WTC11 (cell line): ENCODE data around the gene ZDHHC16. TPM values are rescaled to one million over a fixed set of nuclear protein-coding genes. Genes with fewer than 3 reads are reported as not detected.

Source experiments
- ATAC-seq: fragments of 200-7000 bp; cut with Tn5 transposase; 2 replicates; pipeline ENCODE4 v1.10.0; 2021; ENCODE audit warnings: mild to moderate bottlenecking, moderate library complexity
- CTCF ChIA-PET: fragments of 300-600 bp; sonication (Branson Sonifier 250); formaldehyde crosslinking; loops from one replicate; lab custom pipeline; 2021; ENCODE audit warnings: antibody characterized with exemption; lab: Charles Lee
- POLR2A ChIA-PET: fragments of 350-600 bp; sonication (Branson Sonifier 250); formaldehyde crosslinking; loops from one replicate; lab custom pipeline; 2021; ENCODE audit warnings: antibody characterized with exemption; lab: Charles Lee
- DNase-seq: peaks from one replicate; pipeline ENCODE4 v3.0.0; 2021; ENCODE audit warnings: low spot score
- H3K27ac Mint-ChIP-seq: 2 replicates; pipeline ENCODE4 v1.8.0; 2021; ENCODE audit warnings: mixed read lengths
- H3K27me3 Mint-ChIP-seq: 2 replicates; pipeline ENCODE4 v1.8.0; 2021; ENCODE audit warnings: low read depth, mild to moderate bottlenecking, moderate library complexity, mixed read lengths
- H3K36me3 Mint-ChIP-seq: 2 replicates; pipeline ENCODE4 v1.8.0; 2021; ENCODE audit warnings: mixed read lengths
- H3K4me1 Mint-ChIP-seq: 2 replicates; pipeline ENCODE4 v1.8.0; 2022; ENCODE audit warnings: mixed read lengths
- H3K4me3 Mint-ChIP-seq: 2 replicates; pipeline ENCODE4 v1.8.0; 2021; ENCODE audit warnings: mild to moderate bottlenecking, moderate library complexity, mixed read lengths
- H3K9me3 Mint-ChIP-seq: 2 replicates; pipeline ENCODE4 v1.8.0; 2021; ENCODE audit warnings: mixed read lengths
- CBFB ChIP-seq: sonication (generic); formaldehyde crosslinking; IDR thresholded peaks from 2 replicates; pipeline ENCODE4 v1.8.1; 2022; ENCODE audit warnings: mild to moderate bottlenecking, low read depth, missing genetic modification reagents
- ETV6 ChIP-seq: sonication (generic); formaldehyde crosslinking; IDR thresholded peaks from 2 replicates; pipeline ENCODE4 v1.8.1; 2022; ENCODE audit warnings: mild to moderate bottlenecking, missing genetic modification reagents
- FOXP1 ChIP-seq: sonication (generic); formaldehyde crosslinking; IDR thresholded peaks from 2 replicates; pipeline ENCODE4 v1.8.0; 2022; ENCODE audit warnings: missing genetic modification reagents, mild to moderate bottlenecking, moderate library complexity, borderline replicate concordance
- HMGA2 ChIP-seq: fragments of 250-450 bp; sonication (Bioruptor Pico); IDR thresholded peaks from 2 replicates; pipeline ENCODE4 v1.4.0; 2021; ENCODE audit warnings: mild to moderate bottlenecking, moderate library complexity
- KAT7 ChIP-seq: sonication (generic); formaldehyde crosslinking; IDR thresholded peaks from 2 replicates; pipeline ENCODE4 v1.8.1; 2023; ENCODE audit warnings: missing genetic modification reagents, mild to moderate bottlenecking, borderline replicate concordance
- NR2C2 ChIP-seq: sonication (generic); formaldehyde crosslinking; IDR thresholded peaks from 2 replicates; pipeline ENCODE4 v1.8.0; 2022; ENCODE audit warnings: mild to moderate bottlenecking, missing genetic modification reagents
- OVOL2 ChIP-seq: fragments of 250-450 bp; sonication (Bioruptor Pico); IDR thresholded peaks from 2 replicates; pipeline ENCODE4 v1.9.0; 2021; ENCODE audit warnings: mild to moderate bottlenecking, borderline replicate concordance
- PRRX2 ChIP-seq: fragments of 250-450 bp; sonication (Bioruptor Pico); IDR thresholded peaks from 2 replicates; pipeline ENCODE4 v1.8.0; 2021; ENCODE audit warnings: mild to moderate bottlenecking
- SMAD4 ChIP-seq: sonication (generic); formaldehyde crosslinking; IDR thresholded peaks from 2 replicates; pipeline ENCODE4 v1.8.0; 2022; ENCODE audit warnings: mild to moderate bottlenecking, missing genetic modification reagents
- TCF7 ChIP-seq: sonication (generic); formaldehyde crosslinking; IDR thresholded peaks from 2 replicates; pipeline ENCODE4 v1.8.0; 2022; ENCODE audit warnings: mild to moderate bottlenecking, low read depth, missing genetic modification reagents, moderate library complexity
- TEAD1 ChIP-seq: sonication (generic); formaldehyde crosslinking; IDR thresholded peaks from 2 replicates; pipeline ENCODE4 v1.8.0; 2022; ENCODE audit warnings: mild to moderate bottlenecking, missing genetic modification reagents
- ZNF263 ChIP-seq: sonication (generic); formaldehyde crosslinking; IDR thresholded peaks from 2 replicates; pipeline ENCODE4 v1.8.1; 2022; ENCODE audit warnings: low read depth, mild to moderate bottlenecking, moderate library complexity, missing genetic modification reagents
- total RNA-seq: library from RNA; stranded (reverse); gene quantifications from 3 replicates; pipeline ENCODE4 v1.2.3, GENCODE V29; 2021
- TF ChIP-seq, protein P1 (sequence below): fragments of 250-450 bp; sonication (Bioruptor Pico); IDR thresholded peaks from 2 replicates; pipeline ENCODE4 v2.1.2; 2022; ENCODE audit warnings: mild to moderate bottlenecking, moderate library complexity
- TF ChIP-seq, protein P2 (sequence below): sonication (generic); formaldehyde crosslinking; IDR thresholded peaks from 2 replicates; pipeline ENCODE4 v1.8.0; 2022; ENCODE audit warnings: mild to moderate bottlenecking, missing genetic modification reagents
- TF ChIP-seq, protein P3 (sequence below): sonication (generic); formaldehyde crosslinking; IDR thresholded peaks from 2 replicates; pipeline ENCODE4 v1.8.0; 2022; ENCODE audit warnings: missing genetic modification reagents
- TF ChIP-seq, protein P4 (sequence below): sonication (generic); formaldehyde crosslinking; IDR thresholded peaks from 2 replicates; pipeline ENCODE4 v1.8.1; 2022; ENCODE audit warnings: missing genetic modification reagents, borderline replicate concordance
- TF ChIP-seq, protein P5 (sequence below): sonication (generic); formaldehyde crosslinking; IDR thresholded peaks from 2 replicates; pipeline ENCODE4 v1.8.1; 2022; ENCODE audit warnings: low read depth, missing genetic modification reagents, borderline replicate concordance
- TF ChIP-seq, protein P6 (sequence below): fragments of 250-450 bp; sonication (Bioruptor Pico); IDR thresholded peaks from 2 replicates; pipeline ENCODE4 v1.9.0; 2021; ENCODE audit warnings: mild to moderate bottlenecking, borderline replicate concordance

Gene ZDHHC16
- total RNA-seq, 1 experiment from 2014 or later, result 44.4 TPM

DNA sequence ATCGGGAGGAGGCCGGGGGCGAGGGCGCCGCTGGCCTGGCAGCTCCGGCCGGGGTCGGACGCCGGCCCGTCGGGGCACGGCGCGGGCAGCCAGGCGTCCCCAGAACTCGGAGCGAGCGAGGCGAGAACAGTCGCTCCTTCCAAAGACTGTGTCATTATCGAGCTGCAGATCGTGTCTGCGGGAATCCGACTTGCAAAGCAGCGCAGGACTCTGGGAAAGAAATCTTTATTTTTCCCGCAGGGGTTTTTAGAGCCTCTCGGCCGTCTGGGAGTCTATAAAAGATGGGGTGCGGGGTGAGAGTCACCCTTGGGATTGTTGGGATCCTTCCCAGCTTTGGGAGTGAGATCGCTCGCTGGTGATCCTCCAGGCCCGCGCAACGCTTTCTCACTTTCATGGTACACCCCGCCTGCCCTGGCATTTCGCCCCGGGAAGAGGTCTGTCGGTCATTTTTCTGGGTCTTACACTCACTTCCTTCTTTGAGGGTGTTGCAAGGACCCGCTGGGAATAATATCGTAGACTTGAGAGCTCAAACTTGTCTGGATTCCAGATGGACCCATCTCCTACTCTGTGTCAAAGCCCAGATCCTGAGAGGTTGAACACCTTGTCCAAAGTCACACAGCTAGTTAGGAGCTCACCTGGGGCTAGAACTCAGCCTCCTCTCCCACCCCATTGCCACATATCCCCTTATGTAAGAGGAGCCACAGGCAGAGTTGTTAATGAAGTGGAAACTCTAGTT is 53.8 kb downstream of the ZDHHC16 start:
- ATAC-seq (no peak), DNase-seq (no peak)
- peaks cover 21% of the 10 kb centered on the region for H3K27me3 Mint-ChIP-seq
- peaks cover 50% of the 10 kb centered on the region for H3K4me1 Mint-ChIP-seq
- ChIA-PET CTCF (interaction anchor here (1.0 to 2.4 kb wide), 10 partner anchors 8 to 73 kb away, joined by 4 to 36 read pairs (median 10); partner anchors contain the start of gene ANKRD2), POLR2A (interaction anchor here (1.0 to 1.6 kb wide), 5 partner anchors 12 to 141 kb away, joined by 3 to 6 read pairs (median 4); no protein-coding TSS in a partner anchor)
- H3K4me3 Mint-ChIP-seq, result peak overlapping the region; percentile 78
- H3K9me3 Mint-ChIP-seq, result no peaks in the 10 kb centered on the region
- H3K27ac Mint-ChIP-seq, result no peak overlapping the region
- no peaks in the 10 kb centered on the region for H3K36me3 Mint-ChIP-seq
- TF ChIP-seq CBFB (CRISPR knock-in tag) (no peak), KAT7 (CRISPR knock-in tag) (0 out of 2 replicates have a peak, but pooled peaks have one; percentile 7)

DNA sequence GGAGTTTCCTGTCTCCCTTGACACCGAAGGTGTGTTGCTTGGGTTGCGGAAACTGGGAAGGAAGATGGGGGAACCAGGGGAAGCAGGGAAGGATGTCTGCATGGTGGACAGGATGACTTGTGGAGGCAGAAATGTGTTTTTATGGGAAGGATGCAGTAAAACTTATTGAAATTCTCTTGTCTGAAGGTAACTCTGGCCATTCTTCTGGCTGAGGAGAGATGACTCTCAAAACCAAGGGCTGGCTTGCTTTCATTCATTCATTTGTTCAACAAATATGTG is 54.3 kb downstream of the ZDHHC16 start:
- Mint-ChIP-seq H3K36me3 (no peaks in the 10 kb centered on the region), H3K27me3 (peaks cover 21% of the 10 kb centered on the region), H3K27ac (no peak overlapping the region), H3K4me3 (peak overlapping the region; percentile 78), H3K4me1 (peaks cover 44% of the 10 kb centered on the region), H3K9me3 (no peaks in the 10 kb centered on the region)
- no peak for DNase-seq
- ChIA-PET POLR2A (no interaction called here), CTCF (interaction anchor here (1.7 to 2.4 kb wide), 4 partner anchors 34 to 53 kb away, joined by 5 to 36 read pairs (median 13); no protein-coding TSS in a partner anchor)
- TF ChIP-seq, protein P1, sequence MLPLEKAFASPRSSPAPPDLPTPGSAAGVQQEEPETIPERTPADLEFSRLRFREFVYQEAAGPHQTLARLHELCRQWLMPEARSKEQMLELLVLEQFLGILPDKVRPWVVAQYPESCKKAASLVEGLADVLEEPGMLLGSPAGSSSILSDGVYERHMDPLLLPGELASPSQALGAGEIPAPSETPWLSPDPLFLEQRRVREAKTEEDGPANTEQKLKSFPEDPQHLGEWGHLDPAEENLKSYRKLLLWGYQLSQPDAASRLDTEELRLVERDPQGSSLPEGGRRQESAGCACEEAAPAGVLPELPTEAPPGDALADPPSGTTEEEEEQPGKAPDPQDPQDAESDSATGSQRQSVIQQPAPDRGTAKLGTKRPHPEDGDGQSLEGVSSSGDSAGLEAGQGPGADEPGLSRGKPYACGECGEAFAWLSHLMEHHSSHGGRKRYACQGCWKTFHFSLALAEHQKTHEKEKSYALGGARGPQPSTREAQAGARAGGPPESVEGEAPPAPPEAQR (CRISPR knock-in tag), result no peak
- TF ChIP-seq, protein P2, sequence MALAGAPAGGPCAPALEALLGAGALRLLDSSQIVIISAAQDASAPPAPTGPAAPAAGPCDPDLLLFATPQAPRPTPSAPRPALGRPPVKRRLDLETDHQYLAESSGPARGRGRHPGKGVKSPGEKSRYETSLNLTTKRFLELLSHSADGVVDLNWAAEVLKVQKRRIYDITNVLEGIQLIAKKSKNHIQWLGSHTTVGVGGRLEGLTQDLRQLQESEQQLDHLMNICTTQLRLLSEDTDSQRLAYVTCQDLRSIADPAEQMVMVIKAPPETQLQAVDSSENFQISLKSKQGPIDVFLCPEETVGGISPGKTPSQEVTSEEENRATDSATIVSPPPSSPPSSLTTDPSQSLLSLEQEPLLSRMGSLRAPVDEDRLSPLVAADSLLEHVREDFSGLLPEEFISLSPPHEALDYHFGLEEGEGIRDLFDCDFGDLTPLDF, result no peak
- no peak for TF ChIP-seq TCF7 (CRISPR knock-in tag)
- TF ChIP-seq, protein P3, sequence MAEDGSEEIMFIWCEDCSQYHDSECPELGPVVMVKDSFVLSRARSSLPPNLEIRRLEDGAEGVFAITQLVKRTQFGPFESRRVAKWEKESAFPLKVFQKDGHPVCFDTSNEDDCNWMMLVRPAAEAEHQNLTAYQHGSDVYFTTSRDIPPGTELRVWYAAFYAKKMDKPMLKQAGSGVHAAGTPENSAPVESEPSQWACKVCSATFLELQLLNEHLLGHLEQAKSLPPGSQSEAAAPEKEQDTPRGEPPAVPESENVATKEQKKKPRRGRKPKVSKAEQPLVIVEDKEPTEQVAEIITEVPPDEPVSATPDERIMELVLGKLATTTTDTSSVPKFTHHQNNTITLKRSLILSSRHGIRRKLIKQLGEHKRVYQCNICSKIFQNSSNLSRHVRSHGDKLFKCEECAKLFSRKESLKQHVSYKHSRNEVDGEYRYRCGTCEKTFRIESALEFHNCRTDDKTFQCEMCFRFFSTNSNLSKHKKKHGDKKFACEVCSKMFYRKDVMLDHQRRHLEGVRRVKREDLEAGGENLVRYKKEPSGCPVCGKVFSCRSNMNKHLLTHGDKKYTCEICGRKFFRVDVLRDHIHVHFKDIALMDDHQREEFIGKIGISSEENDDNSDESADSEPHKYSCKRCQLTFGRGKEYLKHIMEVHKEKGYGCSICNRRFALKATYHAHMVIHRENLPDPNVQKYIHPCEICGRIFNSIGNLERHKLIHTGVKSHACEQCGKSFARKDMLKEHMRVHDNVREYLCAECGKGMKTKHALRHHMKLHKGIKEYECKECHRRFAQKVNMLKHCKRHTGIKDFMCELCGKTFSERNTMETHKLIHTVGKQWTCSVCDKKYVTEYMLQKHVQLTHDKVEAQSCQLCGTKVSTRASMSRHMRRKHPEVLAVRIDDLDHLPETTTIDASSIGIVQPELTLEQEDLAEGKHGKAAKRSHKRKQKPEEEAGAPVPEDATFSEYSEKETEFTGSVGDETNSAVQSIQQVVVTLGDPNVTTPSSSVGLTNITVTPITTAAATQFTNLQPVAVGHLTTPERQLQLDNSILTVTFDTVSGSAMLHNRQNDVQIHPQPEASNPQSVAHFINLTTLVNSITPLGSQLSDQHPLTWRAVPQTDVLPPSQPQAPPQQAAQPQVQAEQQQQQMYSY (CRISPR knock-in tag), result no peak
- no peak for TF ChIP-seq PRRX2 (CRISPR knock-in tag)
- TF ChIP-seq NR2C2 (CRISPR knock-in tag), result no peak
- TF ChIP-seq FOXP1 (CRISPR knock-in tag), result no peak
- TF ChIP-seq CBFB (CRISPR knock-in tag), result no peak
- TF ChIP-seq, protein P4, sequence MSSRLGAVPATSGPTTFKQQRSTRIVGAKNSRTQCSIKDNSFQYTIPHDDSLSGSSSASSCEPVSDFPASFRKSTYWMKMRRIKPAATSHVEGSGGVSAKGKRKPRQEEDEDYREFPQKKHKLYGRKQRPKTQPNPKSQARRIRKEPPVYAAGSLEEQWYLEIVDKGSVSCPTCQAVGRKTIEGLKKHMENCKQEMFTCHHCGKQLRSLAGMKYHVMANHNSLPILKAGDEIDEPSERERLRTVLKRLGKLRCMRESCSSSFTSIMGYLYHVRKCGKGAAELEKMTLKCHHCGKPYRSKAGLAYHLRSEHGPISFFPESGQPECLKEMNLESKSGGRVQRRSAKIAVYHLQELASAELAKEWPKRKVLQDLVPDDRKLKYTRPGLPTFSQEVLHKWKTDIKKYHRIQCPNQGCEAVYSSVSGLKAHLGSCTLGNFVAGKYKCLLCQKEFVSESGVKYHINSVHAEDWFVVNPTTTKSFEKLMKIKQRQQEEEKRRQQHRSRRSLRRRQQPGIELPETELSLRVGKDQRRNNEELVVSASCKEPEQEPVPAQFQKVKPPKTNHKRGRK (CRISPR knock-in tag), result no peak
- TF ChIP-seq OVOL2 (CRISPR knock-in tag), result no peak
- TF ChIP-seq SMAD4 (CRISPR knock-in tag), result no peak
- no peak for TF ChIP-seq TEAD1 (CRISPR knock-in tag)
- no peak for TF ChIP-seq ETV6 (CRISPR knock-in tag)
- no peak for TF ChIP-seq HMGA2 (CRISPR knock-in tag)
- TF ChIP-seq ZNF263, result no peak
- TF ChIP-seq, protein P5, sequence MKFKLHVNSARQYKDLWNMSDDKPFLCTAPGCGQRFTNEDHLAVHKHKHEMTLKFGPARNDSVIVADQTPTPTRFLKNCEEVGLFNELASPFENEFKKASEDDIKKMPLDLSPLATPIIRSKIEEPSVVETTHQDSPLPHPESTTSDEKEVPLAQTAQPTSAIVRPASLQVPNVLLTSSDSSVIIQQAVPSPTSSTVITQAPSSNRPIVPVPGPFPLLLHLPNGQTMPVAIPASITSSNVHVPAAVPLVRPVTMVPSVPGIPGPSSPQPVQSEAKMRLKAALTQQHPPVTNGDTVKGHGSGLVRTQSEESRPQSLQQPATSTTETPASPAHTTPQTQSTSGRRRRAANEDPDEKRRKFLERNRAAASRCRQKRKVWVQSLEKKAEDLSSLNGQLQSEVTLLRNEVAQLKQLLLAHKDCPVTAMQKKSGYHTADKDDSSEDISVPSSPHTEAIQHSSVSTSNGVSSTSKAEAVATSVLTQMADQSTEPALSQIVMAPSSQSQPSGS, result no peak
- TF ChIP-seq, protein P6, sequence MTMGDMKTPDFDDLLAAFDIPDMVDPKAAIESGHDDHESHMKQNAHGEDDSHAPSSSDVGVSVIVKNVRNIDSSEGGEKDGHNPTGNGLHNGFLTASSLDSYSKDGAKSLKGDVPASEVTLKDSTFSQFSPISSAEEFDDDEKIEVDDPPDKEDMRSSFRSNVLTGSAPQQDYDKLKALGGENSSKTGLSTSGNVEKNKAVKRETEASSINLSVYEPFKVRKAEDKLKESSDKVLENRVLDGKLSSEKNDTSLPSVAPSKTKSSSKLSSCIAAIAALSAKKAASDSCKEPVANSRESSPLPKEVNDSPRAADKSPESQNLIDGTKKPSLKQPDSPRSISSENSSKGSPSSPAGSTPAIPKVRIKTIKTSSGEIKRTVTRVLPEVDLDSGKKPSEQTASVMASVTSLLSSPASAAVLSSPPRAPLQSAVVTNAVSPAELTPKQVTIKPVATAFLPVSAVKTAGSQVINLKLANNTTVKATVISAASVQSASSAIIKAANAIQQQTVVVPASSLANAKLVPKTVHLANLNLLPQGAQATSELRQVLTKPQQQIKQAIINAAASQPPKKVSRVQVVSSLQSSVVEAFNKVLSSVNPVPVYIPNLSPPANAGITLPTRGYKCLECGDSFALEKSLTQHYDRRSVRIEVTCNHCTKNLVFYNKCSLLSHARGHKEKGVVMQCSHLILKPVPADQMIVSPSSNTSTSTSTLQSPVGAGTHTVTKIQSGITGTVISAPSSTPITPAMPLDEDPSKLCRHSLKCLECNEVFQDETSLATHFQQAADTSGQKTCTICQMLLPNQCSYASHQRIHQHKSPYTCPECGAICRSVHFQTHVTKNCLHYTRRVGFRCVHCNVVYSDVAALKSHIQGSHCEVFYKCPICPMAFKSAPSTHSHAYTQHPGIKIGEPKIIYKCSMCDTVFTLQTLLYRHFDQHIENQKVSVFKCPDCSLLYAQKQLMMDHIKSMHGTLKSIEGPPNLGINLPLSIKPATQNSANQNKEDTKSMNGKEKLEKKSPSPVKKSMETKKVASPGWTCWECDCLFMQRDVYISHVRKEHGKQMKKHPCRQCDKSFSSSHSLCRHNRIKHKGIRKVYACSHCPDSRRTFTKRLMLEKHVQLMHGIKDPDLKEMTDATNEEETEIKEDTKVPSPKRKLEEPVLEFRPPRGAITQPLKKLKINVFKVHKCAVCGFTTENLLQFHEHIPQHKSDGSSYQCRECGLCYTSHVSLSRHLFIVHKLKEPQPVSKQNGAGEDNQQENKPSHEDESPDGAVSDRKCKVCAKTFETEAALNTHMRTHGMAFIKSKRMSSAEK (CRISPR knock-in tag), result no peak
- no peak for ATAC-seq
